GM11168 (cell line): Measurements from ENCODE around the gene BEST4.

Experiments
- in situ Hi-C: fragments of 300-500 bp; cut with MboI; formaldehyde crosslinking; loops from one replicate; pipeline ENCODE4 v1.12.0; 2022; ENCODE audit warnings: low sequenced_read_pairs; ENCODE audit not compliant: unreplicated experiment

The BEST4 gene

DNA sequence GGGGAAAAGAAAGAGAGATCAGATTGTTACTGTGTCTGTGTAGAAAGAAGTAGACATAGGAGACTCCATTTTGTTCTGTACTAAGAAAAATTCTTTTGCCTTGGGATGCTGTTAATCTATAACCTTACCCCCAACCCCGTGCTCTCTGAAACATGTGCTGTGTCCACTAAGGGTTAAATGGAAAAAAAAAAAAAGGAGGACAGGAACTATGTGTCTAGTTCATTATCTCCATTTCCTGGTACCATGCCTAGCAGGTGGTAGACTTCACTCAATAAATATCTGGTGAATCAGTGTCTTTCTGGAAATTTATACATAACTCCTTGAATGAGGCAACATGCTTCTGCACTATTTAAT is 49.0 kb downstream of the BEST4 start:
- in situ Hi-C loops, result loop anchor here (5.0 kb wide), 1 partner anchor 33 kb away; no protein-coding TSS in a partner anchor

DNA sequence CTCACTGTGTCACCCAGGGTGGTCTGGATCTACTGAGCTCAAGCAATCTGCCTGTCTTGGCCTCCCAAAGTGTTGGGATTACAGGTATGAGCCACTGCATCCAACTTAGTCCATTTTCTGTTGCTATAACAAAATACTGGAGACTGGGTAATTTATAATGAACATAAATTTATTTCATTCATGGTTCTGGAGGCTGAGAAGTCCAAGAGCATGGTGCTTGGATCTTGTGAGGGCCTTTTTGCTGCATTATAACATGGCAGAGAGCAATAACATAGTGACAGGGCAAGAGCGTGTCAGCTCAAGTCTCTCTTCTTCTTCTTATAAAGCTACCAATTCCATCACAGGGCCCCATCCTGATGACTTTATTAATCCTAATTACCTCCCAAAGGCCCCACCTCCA is 52.0 kb downstream of the BEST4 start:
- in situ Hi-C loops, result loop anchor here (5.0 kb wide), 1 partner anchor 36 kb away; no protein-coding TSS in a partner anchor

DNA sequence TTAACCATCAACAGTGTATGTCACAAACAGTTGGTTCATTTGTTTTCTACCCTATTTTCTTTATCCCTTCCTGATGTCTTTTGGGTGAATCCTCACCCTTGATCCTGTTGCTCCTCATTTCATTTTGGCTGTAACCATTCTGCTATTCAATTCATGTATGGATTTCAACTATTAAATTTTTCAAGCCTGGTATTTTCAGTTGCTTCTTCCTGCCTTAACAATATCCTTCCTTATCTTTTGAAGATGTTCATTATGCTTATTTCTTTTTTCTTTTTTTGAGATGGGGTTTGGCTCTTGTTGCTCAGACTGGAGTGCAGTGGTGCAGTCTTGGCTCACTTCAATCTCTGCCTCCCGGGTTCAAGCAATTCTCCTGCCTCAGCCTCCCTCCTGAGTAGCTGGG is 54.2 kb downstream of the BEST4 start:
- in situ Hi-C loops, result no loop called here
